SU-DHL-6 (cell line): ENCODE results near the gene CHST14.

ENCODE experiments used
- CTCF ChIP-seq: fragments of 200-600 bp; sonication (generic); IDR thresholded peaks from one replicate; pipeline ENCODE4 v1.5.1; 2017; ENCODE audit warnings: antibody characterized with exemption, mild to moderate bottlenecking, low read length, moderate library complexity; ENCODE audit not compliant: insufficient read depth, poor library complexity, severe bottlenecking
- EZH2phosphoT487 ChIP-seq: fragments of 200-600 bp; sonication (generic), shearing (Covaris generic); conservative IDR thresholded peaks from 2 replicates; pipeline ENCODE4 v1.6.1; 2018; ENCODE audit warnings: mild to moderate bottlenecking, antibody characterized with exemption, low read length, moderate library complexity, mixed read lengths

GRCh38 chr15:40469776-40470390 is 901 bp upstream of the CHST14 start:
- no peak for TF ChIP-seq CTCF
- TF ChIP-seq EZH2phosphoT487: no peak
